ENCODE data around the gene CLDN16.

Gene CLDN16

DNA sequence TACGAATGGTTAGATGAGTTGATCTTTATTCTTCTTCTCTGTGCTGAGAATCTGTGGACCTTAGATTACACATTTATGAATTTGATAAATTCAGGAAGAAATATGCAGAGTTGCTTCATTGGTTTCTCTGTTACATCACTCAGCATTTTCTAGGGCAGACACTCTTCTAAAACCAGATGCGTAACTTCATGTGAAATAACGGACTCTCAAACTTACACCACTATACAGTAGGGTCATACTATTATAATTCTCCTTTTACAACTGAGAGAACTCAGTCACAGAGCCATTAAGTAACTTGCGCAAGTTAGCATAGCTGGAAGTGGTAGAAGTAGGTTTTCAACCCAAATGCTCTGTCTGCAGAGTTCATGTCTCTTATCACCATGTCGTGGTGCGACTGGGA lies 56.0 kb downstream of the CLDN16 start:
- no peak for DNase-seq

- no peak for DNase-seq
Observed at GRCh38 chr3:190444576-190445145, 56.7 kb downstream of the CLDN16 start.

GRCh38 chr3:190446573-190447279 lies 58.8 kb downstream of the CLDN16 start:
- DNase-seq, result no peak

DNA sequence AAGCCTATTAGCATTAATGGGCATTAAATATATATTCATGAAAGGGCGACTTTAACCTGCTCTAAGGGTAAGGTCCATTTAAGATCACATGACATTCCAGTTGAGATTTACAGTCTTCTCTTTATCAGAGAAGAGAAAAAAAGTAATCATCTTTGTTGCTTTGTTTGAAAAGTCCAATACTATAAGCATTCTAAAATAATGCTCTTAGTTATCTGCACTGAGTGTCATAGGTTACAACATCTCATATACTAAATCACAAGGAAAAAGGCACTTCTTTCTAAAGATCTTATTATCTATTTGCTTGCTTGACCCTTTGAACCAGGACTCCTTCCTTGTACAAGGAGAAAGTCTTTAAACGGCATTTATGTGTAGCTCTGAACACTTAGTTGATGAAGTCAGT lies 60.3 kb downstream of the CLDN16 start:
- DNase-seq, result no peak

DNA sequence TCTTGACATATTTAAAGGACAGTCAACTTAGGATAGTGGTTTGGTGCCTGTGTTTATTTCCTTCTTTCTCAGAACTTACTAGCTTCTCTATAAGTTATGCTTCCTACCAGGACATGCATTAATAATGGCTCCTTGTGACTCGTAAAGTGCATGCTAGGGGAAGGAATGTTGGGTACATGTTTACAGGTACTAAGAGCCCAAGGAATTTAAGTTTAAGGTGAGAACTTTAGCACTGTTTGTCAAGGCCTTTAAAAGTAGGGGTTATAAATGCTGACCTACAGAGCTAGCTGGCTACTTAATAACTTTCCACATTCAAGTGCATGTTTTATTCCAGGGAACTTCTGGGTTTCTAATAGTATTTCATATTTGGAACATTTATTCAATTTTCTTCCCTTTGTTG lies 61.8 kb downstream of the CLDN16 start, which contains the start of gene TMEM207:
Gene TMEM207, minus strand, starts transcription at position 101 of the 400 bp plus-strand sequence. Its CDS starts 92 bp downstream, at position 9.
- no peak for DNase-seq

GRCh38 chr3:190455828-190456227 lies 67.9 kb downstream of the CLDN16 start:
- DNase-seq, result no peak

- DNase-seq, result no peak
Observed at GRCh38 chr3:190456770-190457169, 68.8 kb downstream of the CLDN16 start.

GRCh38 chr3:190458040-190458439 lies 70.1 kb downstream of the CLDN16 start:
- DNase-seq, result no peak
